ENCODE measurements around the gene PHF12. TPM values are rescaled to one million over a fixed set of nuclear protein-coding genes. Genes with fewer than 3 reads are reported as not detected.

The PHF12 gene
- total RNA-seq, 1 donor from 2014 or later = 54.5 TPM

GRCh38 chr17:28959471-28959871 is 8.2 kb upstream of the PHF12 start:
- intact Hi-C loops (cut with DNase I) = no loop called here
- no peaks in the 10 kb centered on the region for H3K36me3 ChIP-seq
- no peaks in the 10 kb centered on the region for H3K27me3 ChIP-seq
- no peak overlapping the region for H3K4me3 ChIP-seq
- DNase-seq (ENCODE audit: extremely low spot score in 2 of 2) = no peak
- H3K27ac ChIP-seq = no peak overlapping the region
- no peaks in the 10 kb centered on the region for H3K9me3 ChIP-seq
- TF ChIP-seq POLR2AphosphoS5 (IDR thresholded peaks at IDR 0.05; ENCODE audit: insufficient read depth in 1 of 2, low read depth in 1 of 2) (no peak), POLR2A (IDR thresholded peaks at IDR 0.05) (no peak), CTCF (IDR thresholded peaks at IDR 0.05) (no peak)
- no peaks in the 10 kb centered on the region for H3K4me1 ChIP-seq

- Histone ChIP-seq H3K36me3 (no peaks in the 10 kb centered on the region), H3K4me1 (no peaks in the 10 kb centered on the region), H3K27me3 (no peaks in the 10 kb centered on the region), H3K27ac (no peak overlapping the region), H3K4me3 (no peak overlapping the region), H3K9me3 (no peaks in the 10 kb centered on the region)
- intact Hi-C loops (cut with DNase I) = no loop called here
- peak in 1 of 2 donors; percentile 67 for DNase-seq (ENCODE audit: extremely low spot score in 2 of 2)
- no peak for TF ChIP-seq CTCF (IDR thresholded peaks at IDR 0.05)
- TF ChIP-seq POLR2AphosphoS5 (IDR thresholded peaks at IDR 0.05; ENCODE audit: insufficient read depth in 1 of 2, low read depth in 1 of 2) = no peak
- TF ChIP-seq POLR2A (IDR thresholded peaks at IDR 0.05) = no peak
Measured at GRCh38 chr17:28958820-28959455, 7.6 kb upstream of the PHF12 start.

GRCh38 chr17:28957992-28958355 is 6.7 kb upstream of the PHF12 start:
- Histone ChIP-seq H3K4me1 (peaks cover 6% of the 10 kb centered on the region), H3K4me3 (no peak overlapping the region), H3K36me3 (no peaks in the 10 kb centered on the region), H3K27me3 (no peaks in the 10 kb centered on the region), H3K9me3 (no peaks in the 10 kb centered on the region), H3K27ac (no peak overlapping the region)
- DNase-seq (ENCODE audit: extremely low spot score in 2 of 2) = no peak
- intact Hi-C loops (cut with DNase I) = no loop called here
- TF ChIP-seq POLR2AphosphoS5 (IDR thresholded peaks at IDR 0.05; ENCODE audit: insufficient read depth in 1 of 2, low read depth in 1 of 2) (no peak), POLR2A (IDR thresholded peaks at IDR 0.05) (no peak), CTCF (IDR thresholded peaks at IDR 0.05) (no peak)

- intact Hi-C loops (cut with DNase I) = no loop called here
- TF ChIP-seq CTCF (IDR thresholded peaks at IDR 0.05) (no peak), POLR2AphosphoS5 (IDR thresholded peaks at IDR 0.05; ENCODE audit: insufficient read depth in 1 of 2, low read depth in 1 of 2) (no peak), POLR2A (IDR thresholded peaks at IDR 0.05) (no peak)
- H3K27me3 ChIP-seq = no peaks in the 10 kb centered on the region
- H3K4me3 ChIP-seq = no peak overlapping the region
- peaks cover 10% of the 10 kb centered on the region for H3K4me1 ChIP-seq
- DNase-seq (ENCODE audit: extremely low spot score in 2 of 2) = peak in 1 of 2 donors; percentile 87
- no peak overlapping the region for H3K27ac ChIP-seq
- H3K9me3 ChIP-seq = no peaks in the 10 kb centered on the region
- H3K36me3 ChIP-seq = no peaks in the 10 kb centered on the region
Measured at GRCh38 chr17:28957277-28957991, 6.1 kb upstream of the PHF12 start.

GRCh38 chr17:28956861-28957260 is 5.5 kb upstream of the PHF12 start:
- intact Hi-C loops (cut with DNase I) = no loop called here
- Histone ChIP-seq H3K4me3 (no peak overlapping the region), H3K9me3 (no peaks in the 10 kb centered on the region), H3K27ac (no peak overlapping the region), H3K4me1 (peaks cover 10% of the 10 kb centered on the region), H3K36me3 (no peaks in the 10 kb centered on the region), H3K27me3 (no peaks in the 10 kb centered on the region)
- DNase-seq (ENCODE audit: extremely low spot score in 2 of 2) = no peak
- TF ChIP-seq POLR2A (IDR thresholded peaks at IDR 0.05) (no peak), CTCF (IDR thresholded peaks at IDR 0.05) (no peak), POLR2AphosphoS5 (IDR thresholded peaks at IDR 0.05; ENCODE audit: insufficient read depth in 1 of 2, low read depth in 1 of 2) (no peak)
